MM.1S (cell line): ENCODE measurements around the gene PNPLA3.

ENCODE experiments used
- CTCF ChIP-seq: fragments of 300-600 bp; sonication (generic); IDR thresholded peaks from 2 replicates; pipeline ENCODE4 v1.5.1; 2016; ENCODE audit warnings: antibody characterized with exemption, low read length, mixed read lengths
- EZH2 ChIP-seq: fragments of 300-600 bp; sonication (generic); optimal IDR thresholded peaks from 2 replicates; pipeline ENCODE3; 2017; ENCODE audit warnings: low read depth, mild to moderate bottlenecking, antibody characterized with exemption, low read length, mixed read lengths

DNA sequence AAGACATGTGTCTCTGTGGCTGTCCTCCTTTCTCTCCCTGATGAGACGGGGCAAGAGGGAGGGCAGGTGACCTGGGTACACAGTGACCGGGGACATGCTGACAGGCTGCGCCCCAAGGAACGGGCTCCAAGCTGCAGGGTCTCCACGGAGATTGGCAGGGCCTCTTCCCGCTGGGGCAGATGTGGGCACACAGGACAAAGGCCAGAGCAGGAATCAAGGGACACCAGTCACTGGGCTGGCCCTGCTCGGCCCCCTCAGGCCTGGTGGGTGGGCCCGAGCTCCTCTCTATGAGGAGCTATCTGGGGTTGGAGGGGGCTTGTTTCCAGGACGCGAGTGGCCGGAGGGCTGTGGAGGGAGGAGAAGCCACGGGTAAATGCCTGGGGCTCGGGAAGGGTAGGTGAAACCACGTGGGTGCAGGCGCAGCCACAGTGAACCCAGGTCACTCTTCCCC lies 43.0 kb upstream of the PNPLA3 start:
- TF ChIP-seq EZH2 = no peak
- TF ChIP-seq CTCF = no peak
